HG02943 (cell line): Measurements from ENCODE around the gene PDK2.
A peak's percentile ranks its signal among the peaks of the same experiment; 100 is the strongest.

Experiments used
- ATAC-seq: cut with Tn5 transposase; IDR thresholded peaks from one replicate; pipeline ENCODE4 v1.9.1; 2021; ENCODE audit warnings: mild to moderate bottlenecking, low read depth, moderate library complexity; ENCODE audit not compliant: unreplicated experiment

PDK2 gene

GRCh38 chr17:50146927-50147665 lies 51.9 kb downstream of the PDK2 start:
- ATAC-seq, result no peak

DNA sequence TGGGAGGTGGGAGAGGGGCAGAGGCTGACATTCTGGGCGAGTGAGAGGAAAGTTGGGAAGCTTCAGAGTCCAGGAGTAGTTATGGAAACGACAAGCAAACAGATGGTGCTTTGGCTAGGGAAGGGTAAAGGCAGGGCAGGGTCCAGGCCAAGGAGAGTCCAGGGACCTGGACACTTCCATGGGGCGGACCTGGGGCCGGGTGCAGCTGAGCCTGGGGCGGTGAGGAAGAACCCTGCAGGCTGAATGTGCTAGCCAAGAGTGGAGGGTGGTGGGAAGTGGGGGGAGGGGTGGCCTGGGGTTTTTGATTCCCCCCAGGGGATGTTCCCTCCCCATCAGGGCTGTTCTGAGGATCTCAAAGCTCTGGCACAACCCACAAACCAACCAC lies 52.7 kb downstream of the PDK2 start:
- no peak for ATAC-seq

GRCh38 chr17:50148226-50149090 lies 53.3 kb downstream of the PDK2 start:
- peak; percentile 33 for ATAC-seq

DNA sequence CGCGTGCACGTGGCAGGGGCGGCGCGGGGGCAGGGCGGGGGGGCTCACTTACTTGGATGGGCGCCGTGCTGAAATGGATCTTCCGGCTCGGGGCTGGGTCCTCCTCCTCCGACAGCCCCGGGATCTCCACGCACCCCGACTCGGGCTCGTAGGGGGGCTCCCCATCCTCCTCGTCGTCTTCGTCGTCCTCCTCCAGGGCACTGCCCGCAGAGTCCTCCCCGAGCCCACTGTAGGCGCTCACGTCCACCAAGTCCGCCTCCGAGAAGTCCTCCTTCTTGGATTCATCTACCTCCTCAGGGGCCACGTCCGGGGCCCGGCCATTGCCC lies 53.9 kb downstream of the PDK2 start:
- no peak for ATAC-seq

DNA sequence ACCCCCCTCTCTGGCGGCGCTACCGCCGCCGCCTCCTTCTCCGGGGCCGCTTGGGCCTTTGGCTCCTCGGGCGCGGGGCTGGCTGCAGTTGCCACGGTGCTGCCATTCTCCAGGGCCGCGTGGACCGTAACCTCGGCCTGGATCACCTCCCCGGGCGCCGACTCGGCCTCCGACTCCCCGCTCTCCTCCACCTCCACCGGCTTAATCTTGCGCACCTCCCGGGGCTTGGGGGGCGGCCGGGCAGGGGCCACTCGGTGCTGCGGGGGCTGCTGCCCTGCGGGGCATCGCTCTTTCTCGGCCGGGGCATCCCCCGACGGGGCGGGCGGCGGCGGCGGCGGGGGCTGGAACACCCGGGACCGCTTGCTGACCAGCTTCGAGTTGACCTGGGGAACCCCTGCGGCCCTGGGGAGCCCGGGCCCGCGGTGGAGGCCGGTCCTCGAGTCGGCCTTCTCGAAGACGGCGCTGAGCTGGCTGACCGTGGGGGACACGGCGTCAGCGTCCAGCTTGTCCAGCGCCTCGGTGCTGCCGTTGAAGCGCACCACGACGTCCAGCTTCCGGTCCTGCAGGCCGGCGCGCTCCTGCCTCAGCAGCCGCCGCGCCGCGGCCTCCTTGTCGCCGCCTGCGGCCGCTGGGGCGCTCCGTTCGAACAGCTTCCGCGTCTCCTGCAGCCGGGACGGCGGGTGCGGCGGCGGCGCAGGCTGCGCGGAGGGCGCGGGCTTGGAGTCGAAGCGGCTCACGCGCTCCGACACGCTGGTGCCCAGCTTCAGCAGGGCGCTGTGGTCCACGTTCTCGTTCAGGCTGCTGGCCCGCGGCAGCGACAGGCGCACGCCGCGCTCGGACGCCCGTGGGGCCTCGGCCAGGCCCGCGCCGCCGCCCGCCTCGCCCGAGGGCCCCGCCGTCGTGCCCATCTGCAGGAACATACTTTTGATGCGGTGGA lies 54.5 kb downstream of the PDK2 start:
- no peak for ATAC-seq

- no peak for ATAC-seq
Measured at GRCh38 chr17:50150354-50151040, 55.3 kb downstream of the PDK2 start, which contains the start of gene PPP1R9B. PPP1R9B (minus strand) TSS chr17:50150677; CDS start chr17:50150513, 164 bp downstream.

GRCh38 chr17:50151041-50151936 lies 56.1 kb downstream of the PDK2 start:
- ATAC-seq, result no peak

DNA sequence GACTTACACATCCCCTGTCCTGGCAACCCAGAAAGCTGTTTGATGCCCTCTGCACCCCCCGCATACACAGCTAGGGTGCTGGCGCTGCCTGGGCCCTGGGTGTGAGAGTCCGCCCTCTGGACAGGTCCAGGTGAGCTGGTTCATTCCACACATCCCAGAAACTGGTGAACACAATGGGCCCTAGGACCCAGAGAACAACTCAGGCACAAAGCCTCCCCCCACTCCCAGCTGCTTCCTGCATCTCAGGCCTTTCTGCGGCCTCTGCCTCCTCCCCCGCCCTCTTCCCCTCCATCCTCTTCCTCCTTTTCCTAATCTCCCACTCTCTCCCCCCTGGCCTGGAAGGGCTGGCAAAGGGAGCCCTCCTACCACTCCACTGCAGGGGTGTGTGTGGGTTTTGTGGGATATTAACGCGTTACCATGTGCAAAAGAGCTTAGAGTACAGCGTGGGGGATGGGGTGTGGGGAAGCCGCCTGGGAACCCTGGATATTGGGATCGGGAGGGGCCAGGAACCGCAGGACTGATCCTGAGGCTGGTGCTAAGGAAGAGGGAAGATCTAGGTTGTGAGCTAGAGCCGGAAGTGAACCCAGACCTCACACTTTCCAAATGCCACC lies 56.9 kb downstream of the PDK2 start:
- no peak for ATAC-seq

- ATAC-seq, result no peak
Measured at GRCh38 chr17:50152736-50153135, 57.6 kb downstream of the PDK2 start.

GRCh38 chr17:50153650-50154575 lies 58.8 kb downstream of the PDK2 start:
- no peak for ATAC-seq

DNA sequence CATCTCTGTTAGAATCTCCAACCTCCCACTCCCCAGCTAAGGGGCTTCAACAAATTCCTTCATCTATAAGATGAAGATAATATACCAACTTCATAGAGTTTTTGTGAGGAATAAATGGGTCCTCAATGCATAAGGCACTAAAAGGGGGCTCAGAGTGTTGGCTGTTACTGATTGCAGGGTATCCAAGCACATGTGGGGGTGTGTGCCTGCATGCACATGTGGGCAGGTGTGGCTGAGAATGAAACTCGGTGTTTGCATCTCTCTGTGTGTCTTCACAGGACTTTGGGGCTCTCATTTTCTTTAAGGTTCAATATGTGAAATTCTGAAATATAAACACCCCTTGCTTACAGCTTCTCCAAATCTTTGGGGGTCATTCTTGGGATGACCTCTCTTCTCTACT lies 59.5 kb downstream of the PDK2 start:
- no peak for ATAC-seq

GRCh38 chr17:50155115-50155819 lies 60.1 kb downstream of the PDK2 start:
- no peak for ATAC-seq

DNA sequence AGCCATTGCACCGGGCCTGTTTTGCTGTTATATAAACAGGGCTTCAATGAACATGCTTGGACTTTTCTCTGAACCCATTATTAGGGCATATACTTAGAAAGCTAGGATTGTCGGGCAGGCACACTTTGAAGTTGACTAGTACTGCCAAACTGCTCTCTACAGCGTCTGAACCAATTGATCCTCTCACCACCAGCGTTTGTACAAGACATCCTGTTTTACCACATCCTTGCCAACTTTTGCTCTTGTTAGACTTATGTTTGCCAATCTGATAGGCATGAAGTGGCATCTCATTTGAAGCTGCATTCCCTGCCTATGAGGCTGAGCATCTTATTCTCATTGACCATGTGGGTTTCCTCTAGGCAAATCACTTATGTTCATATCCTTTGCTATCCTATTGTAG lies 62.7 kb downstream of the PDK2 start:
- ATAC-seq, result no peak

- ATAC-seq, result peak; percentile 66
Measured at GRCh38 chr17:50161023-50161910, 66.1 kb downstream of the PDK2 start.
